ENCODE results near the gene C11orf58. TPM values are rescaled to one million over a fixed set of nuclear protein-coding genes. Genes with fewer than 3 reads are reported as not detected.
A peak's percentile ranks its signal among the peaks of the same experiment; 100 is the strongest.

The C11orf58 gene
- total and polyA plus RNA-seq, 5 donors from 2014 or later, result 154 to 168 (median 164) TPM

- DNase-seq, result no peak
Measured at GRCh38 chr11:16793511-16793910, 55.1 kb downstream of the C11orf58 start.

GRCh38 chr11:16794047-16794818 lies 55.8 kb downstream of the C11orf58 start:
- H3K27ac ChIP-seq (ENCODE audit: insufficient read depth, low read length, poor library complexity, severe bottlenecking), result no peak overlapping the region
- H3K4me1 Mint-ChIP-seq, result peaks cover 0 to 6% (median 0%) of the 10 kb centered on the region in 4 donors
- ATAC-seq (ENCODE audit: low read depth in 2 of 2), result no peak

More at GRCh38 chr11:16793511-16793910, 55.1 kb downstream of the C11orf58 start:
- no peaks in the 10 kb centered on the region for H3K9me3 Mint-ChIP-seq
- ATAC-seq (ENCODE audit: low read depth in 2 of 2), result no peak
- H3K4me3 Mint-ChIP-seq, result no peak overlapping the region
- H3K4me1 Mint-ChIP-seq, result peaks cover 0 to 6% (median 0%) of the 10 kb centered on the region in 4 donors
- H3K27ac Mint-ChIP-seq, result peak overlapping the region in 1 of 3 donors; percentile 26
- Histone ChIP-seq H3K36me3 (ENCODE audit: control insufficient read depth, insufficient read depth, low read length) (no peaks in the 10 kb centered on the region), H3K4me1 (ENCODE audit: control insufficient read depth, insufficient read depth, low read length, poor library complexity, severe bottlenecking) (no peaks in the 10 kb centered on the region), H3K4me3 (ENCODE audit: low read depth, low read length) (no peak overlapping the region), H3K27ac (ENCODE audit: insufficient read depth, low read length, poor library complexity, severe bottlenecking) (no peak overlapping the region), H3K27me3 (ENCODE audit: control insufficient read depth, insufficient read depth, low read length) (no peaks in the 10 kb centered on the region), H3K9me3 (ENCODE audit: control insufficient read depth in 2 of 2, low read length in 2 of 2) (no peaks in the 10 kb centered on the region)
- H3K36me3 Mint-ChIP-seq, result no peaks in the 10 kb centered on the region
- no peaks in the 10 kb centered on the region for H3K27me3 Mint-ChIP-seq

GRCh38 chr11:16795146-16795545 lies 56.7 kb downstream of the C11orf58 start:
- no peak overlapping the region for H3K27ac ChIP-seq (ENCODE audit: insufficient read depth, low read length, poor library complexity, severe bottlenecking)
- no peak overlapping the region for H3K4me3 Mint-ChIP-seq

More at GRCh38 chr11:16794047-16794818, 55.8 kb downstream of the C11orf58 start:
- H3K27ac Mint-ChIP-seq, result no peak overlapping the region
- Histone ChIP-seq H3K4me1 (ENCODE audit: control insufficient read depth, insufficient read depth, low read length, poor library complexity, severe bottlenecking) (no peaks in the 10 kb centered on the region), H3K36me3 (ENCODE audit: control insufficient read depth, insufficient read depth, low read length) (no peaks in the 10 kb centered on the region), H3K4me3 (ENCODE audit: low read depth, low read length) (no peak overlapping the region), H3K9me3 (ENCODE audit: control insufficient read depth in 2 of 2, low read length in 2 of 2) (no peaks in the 10 kb centered on the region), H3K27me3 (ENCODE audit: control insufficient read depth, insufficient read depth, low read length) (no peaks in the 10 kb centered on the region)
- no peaks in the 10 kb centered on the region for H3K27me3 Mint-ChIP-seq
- no peak for DNase-seq
- no peaks in the 10 kb centered on the region for H3K36me3 Mint-ChIP-seq
- H3K9me3 Mint-ChIP-seq, result no peaks in the 10 kb centered on the region
- H3K4me3 Mint-ChIP-seq, result no peak overlapping the region

GRCh38 chr11:16796311-16796710 lies 57.9 kb downstream of the C11orf58 start:
- Histone ChIP-seq H3K27ac (ENCODE audit: insufficient read depth, low read length, poor library complexity, severe bottlenecking) (no peak overlapping the region), H3K4me3 (ENCODE audit: low read depth, low read length) (no peak overlapping the region), H3K4me1 (ENCODE audit: control insufficient read depth, insufficient read depth, low read length, poor library complexity, severe bottlenecking) (no peaks in the 10 kb centered on the region), H3K9me3 (ENCODE audit: control insufficient read depth in 2 of 2, low read length in 2 of 2) (no peaks in the 10 kb centered on the region), H3K36me3 (ENCODE audit: control insufficient read depth, insufficient read depth, low read length) (no peaks in the 10 kb centered on the region), H3K27me3 (ENCODE audit: control insufficient read depth, insufficient read depth, low read length) (no peaks in the 10 kb centered on the region)
- no peak for ATAC-seq (ENCODE audit: low read depth in 2 of 2)
- no peak overlapping the region for H3K27ac Mint-ChIP-seq
- H3K4me3 Mint-ChIP-seq, result no peak overlapping the region
- peaks cover 0 to 6% (median 0%) of the 10 kb centered on the region in 4 donors for H3K4me1 Mint-ChIP-seq
- H3K27me3 Mint-ChIP-seq, result no peaks in the 10 kb centered on the region
- no peaks in the 10 kb centered on the region for H3K9me3 Mint-ChIP-seq
- no peaks in the 10 kb centered on the region for H3K36me3 Mint-ChIP-seq
- no peak for DNase-seq

More at GRCh38 chr11:16795146-16795545, 56.7 kb downstream of the C11orf58 start:
- Histone ChIP-seq H3K27me3 (ENCODE audit: control insufficient read depth, insufficient read depth, low read length) (no peaks in the 10 kb centered on the region), H3K36me3 (ENCODE audit: control insufficient read depth, insufficient read depth, low read length) (no peaks in the 10 kb centered on the region), H3K4me3 (ENCODE audit: low read depth, low read length) (no peak overlapping the region), H3K9me3 (ENCODE audit: control insufficient read depth in 2 of 2, low read length in 2 of 2) (no peaks in the 10 kb centered on the region), H3K4me1 (ENCODE audit: control insufficient read depth, insufficient read depth, low read length, poor library complexity, severe bottlenecking) (no peaks in the 10 kb centered on the region)
- Mint-ChIP-seq H3K4me1 (peaks cover 0 to 6% (median 0%) of the 10 kb centered on the region in 4 donors), H3K27ac (peak overlapping the region in 1 of 3 donors; percentile 33), H3K9me3 (no peaks in the 10 kb centered on the region), H3K36me3 (no peaks in the 10 kb centered on the region), H3K27me3 (no peaks in the 10 kb centered on the region)
- ATAC-seq (ENCODE audit: low read depth in 2 of 2), result peak in 1 of 2 donors; percentile 46
- DNase-seq, result peak in 1 of 3 donors; percentile 19

GRCh38 chr11:16797776-16798175 lies 59.3 kb downstream of the C11orf58 start:
- no peak for ATAC-seq (ENCODE audit: low read depth in 2 of 2)
- Histone ChIP-seq H3K4me3 (ENCODE audit: low read depth, low read length) (no peak overlapping the region), H3K27ac (ENCODE audit: insufficient read depth, low read length, poor library complexity, severe bottlenecking) (no peak overlapping the region), H3K4me1 (ENCODE audit: control insufficient read depth, insufficient read depth, low read length, poor library complexity, severe bottlenecking) (no peaks in the 10 kb centered on the region), H3K27me3 (ENCODE audit: control insufficient read depth, insufficient read depth, low read length) (no peaks in the 10 kb centered on the region), H3K36me3 (ENCODE audit: control insufficient read depth, insufficient read depth, low read length) (no peaks in the 10 kb centered on the region), H3K9me3 (ENCODE audit: control insufficient read depth in 2 of 2, low read length in 2 of 2) (no peaks in the 10 kb centered on the region)
- Mint-ChIP-seq H3K9me3 (no peaks in the 10 kb centered on the region), H3K27ac (no peak overlapping the region), H3K27me3 (no peaks in the 10 kb centered on the region), H3K4me1 (peaks cover 0 to 6% (median 0%) of the 10 kb centered on the region in 4 donors), H3K36me3 (no peaks in the 10 kb centered on the region), H3K4me3 (no peak overlapping the region)
- no peak for DNase-seq

GRCh38 chr11:16799221-16799620 lies 60.8 kb downstream of the C11orf58 start:
- DNase-seq, result no peak
- no peak for ATAC-seq (ENCODE audit: low read depth in 2 of 2)
- Mint-ChIP-seq H3K4me1 (peaks cover 0 to 6% (median 0%) of the 10 kb centered on the region in 4 donors), H3K4me3 (no peak overlapping the region), H3K36me3 (no peaks in the 10 kb centered on the region), H3K27me3 (no peaks in the 10 kb centered on the region), H3K27ac (no peak overlapping the region), H3K9me3 (no peaks in the 10 kb centered on the region)
- no peaks in the 10 kb centered on the region for H3K36me3 ChIP-seq (ENCODE audit: control insufficient read depth, insufficient read depth, low read length)
- H3K4me1 ChIP-seq (ENCODE audit: control insufficient read depth, insufficient read depth, low read length, poor library complexity, severe bottlenecking), result no peaks in the 10 kb centered on the region
- H3K9me3 ChIP-seq (ENCODE audit: control insufficient read depth in 2 of 2, low read length in 2 of 2), result no peaks in the 10 kb centered on the region
- H3K27me3 ChIP-seq (ENCODE audit: control insufficient read depth, insufficient read depth, low read length), result peaks cover 2% of the 10 kb centered on the region
- H3K27ac ChIP-seq (ENCODE audit: insufficient read depth, low read length, poor library complexity, severe bottlenecking), result no peak overlapping the region
- H3K4me3 ChIP-seq (ENCODE audit: low read depth, low read length), result no peak overlapping the region

GRCh38 chr11:16799890-16800289 lies 61.4 kb downstream of the C11orf58 start:
- Histone ChIP-seq H3K4me1 (ENCODE audit: control insufficient read depth, insufficient read depth, low read length, poor library complexity, severe bottlenecking) (no peaks in the 10 kb centered on the region), H3K9me3 (ENCODE audit: control insufficient read depth in 2 of 2, low read length in 2 of 2) (no peaks in the 10 kb centered on the region), H3K4me3 (ENCODE audit: low read depth, low read length) (no peak overlapping the region), H3K27ac (ENCODE audit: insufficient read depth, low read length, poor library complexity, severe bottlenecking) (no peak overlapping the region), H3K36me3 (ENCODE audit: control insufficient read depth, insufficient read depth, low read length) (no peaks in the 10 kb centered on the region), H3K27me3 (ENCODE audit: control insufficient read depth, insufficient read depth, low read length) (peaks cover 3% of the 10 kb centered on the region)
- ATAC-seq (ENCODE audit: low read depth in 2 of 2), result no peak
- H3K4me1 Mint-ChIP-seq, result peaks cover 0 to 5% (median 0%) of the 10 kb centered on the region in 4 donors
- peak overlapping the region in 1 of 3 donors; percentile 30 for H3K27ac Mint-ChIP-seq
- no peak overlapping the region for H3K4me3 Mint-ChIP-seq
- H3K36me3 Mint-ChIP-seq, result no peaks in the 10 kb centered on the region
- H3K9me3 Mint-ChIP-seq, result no peaks in the 10 kb centered on the region
- no peak for DNase-seq
- no peaks in the 10 kb centered on the region for H3K27me3 Mint-ChIP-seq

- peaks cover 3% of the 10 kb centered on the region for H3K27me3 ChIP-seq (ENCODE audit: control insufficient read depth, insufficient read depth, low read length)
- H3K36me3 ChIP-seq (ENCODE audit: control insufficient read depth, insufficient read depth, low read length), result no peaks in the 10 kb centered on the region
- Mint-ChIP-seq H3K27me3 (no peaks in the 10 kb centered on the region), H3K4me3 (no peak overlapping the region), H3K36me3 (no peaks in the 10 kb centered on the region), H3K4me1 (no peaks in the 10 kb centered on the region), H3K27ac (peak overlapping the region in 2 of 3 donors; percentile 15 to 30), H3K9me3 (no peaks in the 10 kb centered on the region)
- ATAC-seq (ENCODE audit: low read depth in 2 of 2) (no peak), DNase-seq (no peak)
- no peaks in the 10 kb centered on the region for H3K9me3 ChIP-seq (ENCODE audit: control insufficient read depth in 2 of 2, low read length in 2 of 2)
- no peaks in the 10 kb centered on the region for H3K4me1 ChIP-seq (ENCODE audit: control insufficient read depth, insufficient read depth, low read length, poor library complexity, severe bottlenecking)
- no peak overlapping the region for H3K27ac ChIP-seq (ENCODE audit: insufficient read depth, low read length, poor library complexity, severe bottlenecking)
- no peak overlapping the region for H3K4me3 ChIP-seq (ENCODE audit: low read depth, low read length)
Measured at GRCh38 chr11:16800382-16800781, 61.9 kb downstream of the C11orf58 start.
